HG02571 (cell line): ENCODE measurements around the gene CLEC4G.
"Not testable (repeated sequence)": the region's sequence is repeated elsewhere in the genome, so short reads cannot be mapped to it uniquely, and the experiment has no call there.

ENCODE experiments used
- ATAC-seq: cut with Tn5 transposase; IDR thresholded peaks from one replicate; pipeline ENCODE4 v1.9.1; 2021; ENCODE audit warnings: mild to moderate bottlenecking, moderate library complexity; ENCODE audit not compliant: unreplicated experiment

The CLEC4G gene

GRCh38 chr19:7746903-7747884 is 15.3 kb upstream of the CLEC4G start, which contains the start of gene CD209:
Gene CD209, minus strand, starts transcription at chr19:7747534. Its CDS starts 23 bp downstream, at chr19:7747511.
- ATAC-seq, result no peak

GRCh38 chr19:7746306-7746705 is 14.4 kb upstream of the CLEC4G start:
- ATAC-seq, result not testable (repeated sequence)

GRCh38 chr19:7744871-7745650 is 13.2 kb upstream of the CLEC4G start:
- no peak for ATAC-seq

- ATAC-seq, result no peak
These were observed 12.4 kb upstream of the CLEC4G start for GRCh38 chr19:7744199-7744786.

GRCh38 chr19:7743425-7743841 is 11.5 kb upstream of the CLEC4G start:
- peak; percentile 54 for ATAC-seq

- ATAC-seq, result no peak
These were observed 11.1 kb upstream of the CLEC4G start for GRCh38 chr19:7742991-7743390.

GRCh38 chr19:7742575-7742974 is 10.7 kb upstream of the CLEC4G start:
- no peak for ATAC-seq

- no peak for ATAC-seq
These were observed 8.8 kb upstream of the CLEC4G start for GRCh38 chr19:7740682-7741054.

- ATAC-seq, result no peak
These were observed 8.1 kb upstream of the CLEC4G start for GRCh38 chr19:7739801-7740681.

GRCh38 chr19:7739211-7739755 is 7.4 kb upstream of the CLEC4G start:
- no peak for ATAC-seq

- no peak for ATAC-seq
These were observed 6.1 kb upstream of the CLEC4G start for GRCh38 chr19:7738023-7738422.

- no peak for ATAC-seq
These were observed 5.3 kb upstream of the CLEC4G start for GRCh38 chr19:7737215-7737614.

GRCh38 chr19:7736148-7736547 is 4.2 kb upstream of the CLEC4G start:
- ATAC-seq, result no peak

GRCh38 chr19:7734220-7735203 is 2.6 kb upstream of the CLEC4G start:
- no peak for ATAC-seq

- no peak for ATAC-seq
These were observed 1.5 kb upstream of the CLEC4G start for GRCh38 chr19:7733376-7733775.

- ATAC-seq, result no peak
These were observed 295 bp downstream of the CLEC4G start for GRCh38 chr19:7731615-7732014.

GRCh38 chr19:7731218-7731595 is 703 bp downstream of the CLEC4G start:
- no peak for ATAC-seq

GRCh38 chr19:7730286-7731217 is 1.4 kb downstream of the CLEC4G start:
- ATAC-seq, result no peak
